Caco-2 (cell line): ENCODE data around the gene NRCAM. TPM values are rescaled to one million over a fixed set of nuclear protein-coding genes. Genes with fewer than 3 reads are reported as not detected.
A peak's percentile ranks its signal among the peaks of the same experiment; 100 is the strongest.

ENCODE experiments used
- BruUV-seq: library from RNA; stranded (reverse); fragments of 400-500 nt; replicated peaks from 2 replicates; lab custom pipeline; 2021; lab: Mats Ljungman, UMichigan
- CTCF ChIA-PET: fragments of 300-600 bp; sonication (Branson Sonifier 250); formaldehyde crosslinking; loops from one replicate; lab custom pipeline; 2022; ENCODE audit warnings: antibody characterized with exemption; lab: Charles Lee
- POLR2A ChIA-PET: fragments of 300-600 bp; sonication (Branson Sonifier 250); formaldehyde crosslinking; loops from one replicate; lab custom pipeline; 2022; ENCODE audit warnings: antibody characterized with exemption; lab: Charles Lee
- DNase-seq, 2 experiments: peaks; one replicate each; pipeline versions ENCODE4 v3.0.0 to v3.0.0-alpha.2; 2020 to 2022
- H3K27me3 ChIP-seq: replicated peaks from 2 replicates; pipeline ENCODE4 v1.6.0; 2011; ENCODE audit warnings: low read length; ENCODE audit not compliant: control insufficient read depth, insufficient read depth
- H3K36me3 ChIP-seq: 2 replicates; pipeline ENCODE4 v1.5.1; 2011; ENCODE audit warnings: low read length; ENCODE audit not compliant: control insufficient read depth, insufficient read depth
- H3K4me1 ChIP-seq: fragments of 250-450 bp; sonication (Bioruptor Pico); 2 replicates; pipeline ENCODE4 v1.5.1; 2020; ENCODE audit warnings: mild to moderate bottlenecking
- H3K4me3 ChIP-seq: 2 replicates; pipeline ENCODE4 v1.5.1; 2011; ENCODE audit warnings: low read depth, mild to moderate bottlenecking, control low read depth, low read length
- H3K9me3 ChIP-seq: fragments of 250-450 bp; sonication (Bioruptor Pico); 2 replicates; pipeline ENCODE4 v1.5.1; 2020; ENCODE audit warnings: mild to moderate bottlenecking, moderate library complexity
- H3K27ac Mint-ChIP-seq: one replicate; pipeline ENCODE4 v1.8.0; 2022; ENCODE audit warnings: mixed read lengths; ENCODE audit not compliant: unreplicated experiment
- H3K27me3 Mint-ChIP-seq: one replicate; pipeline ENCODE4 v1.8.0; 2022; ENCODE audit warnings: mixed read lengths; ENCODE audit not compliant: insufficient read depth, unreplicated experiment
- H3K36me3 Mint-ChIP-seq: one replicate; pipeline ENCODE4 v1.8.0; 2022; ENCODE audit warnings: mild to moderate bottlenecking, mixed read lengths; ENCODE audit not compliant: insufficient read depth, unreplicated experiment
- H3K4me1 Mint-ChIP-seq: one replicate; pipeline ENCODE4 v1.8.0; 2022; ENCODE audit warnings: low read depth, mixed read lengths; ENCODE audit not compliant: unreplicated experiment
- H3K4me3 Mint-ChIP-seq: one replicate; pipeline ENCODE4 v1.8.0; 2022; ENCODE audit warnings: mild to moderate bottlenecking, moderate library complexity, mixed read lengths; ENCODE audit not compliant: unreplicated experiment
- H3K9me3 Mint-ChIP-seq: one replicate; pipeline ENCODE4 v1.8.0; 2022; ENCODE audit warnings: mixed read lengths; ENCODE audit not compliant: unreplicated experiment
- CTCF ChIP-seq, 2 experiments: fragments of 200-600 bp in 1 of 2; IDR thresholded peaks; 1 replicate in 1 of 2; 2 replicates in 1 of 2; pipeline versions ENCODE4 v1.5.1 to v1.8.0; 2011 to 2022; ENCODE audit warnings: antibody characterized with exemption in 1 of 2, control low read depth in 1 of 2, inconsistent platforms in 1 of 2, low read depth in 1 of 2, low read length in 1 of 2, mild to moderate bottlenecking in 1 of 2, moderate library complexity in 1 of 2; ENCODE audit not compliant: insufficient read depth in 1 of 2, severe bottlenecking in 1 of 2, unreplicated experiment in 1 of 2
- intact Hi-C: fragments of 100-400 bp; cut with micrococcal nuclease; formaldehyde crosslinking; loops from one replicate; pipeline ENCODE4 v1.10.0; 2022; ENCODE audit not compliant: unreplicated experiment
- total RNA-seq: library from RNA; stranded (reverse); gene quantifications from 2 replicates; pipeline ENCODE4 v1.2.3, GENCODE V29; 2022

Gene NRCAM
- total RNA-seq, 1 experiment from 2014 or later: 96.2 TPM

- no peak for DNase-seq
- TF ChIP-seq CTCF (IDR thresholded peaks at IDR 0.05; ENCODE audit: insufficient read depth in 1 of 2, low read depth in 1 of 2, low read length in 1 of 2, severe bottlenecking in 1 of 2, unreplicated experiment in 1 of 2): no peak
- Histone ChIP-seq H3K9me3 (no peaks in the 10 kb centered on the region), H3K36me3 (no peaks in the 10 kb centered on the region), H3K4me3 (no peak overlapping the region), H3K4me1 (no peaks in the 10 kb centered on the region), H3K27me3 (no peaks in the 10 kb centered on the region)
- intact Hi-C loops: no loop called here
- CTCF ChIA-PET: no interaction called here
- Mint-ChIP-seq H3K36me3 (peaks cover 12% of the 10 kb centered on the region), H3K4me1 (peaks cover 4% of the 10 kb centered on the region), H3K27me3 (no peaks in the 10 kb centered on the region), H3K9me3 (no peaks in the 10 kb centered on the region), H3K27ac (no peak overlapping the region), H3K4me3 (no peak overlapping the region)
- POLR2A ChIA-PET: no interaction called here
- BruUV-seq: no TSS peak
Measured at GRCh38 chr7:108188724-108189123, 267.5 kb downstream of the NRCAM start.

GRCh38 chr7:108181073-108181985, 274.9 kb downstream of the NRCAM start:
- no peak overlapping the region for H3K4me3 ChIP-seq
- ChIA-PET POLR2A (no interaction called here), CTCF (interaction anchor here (0.7 to 1.0 kb wide), 2 partner anchors 65 to 316 kb away, joined by 3 to 4 read pairs; no protein-coding TSS in a partner anchor)
- no TSS peak for BruUV-seq
- peak in 1 of 2 experiments; percentile 71 for DNase-seq
- H3K9me3 Mint-ChIP-seq: no peaks in the 10 kb centered on the region
- H3K4me1 Mint-ChIP-seq: no peaks in the 10 kb centered on the region
- H3K9me3 ChIP-seq: no peaks in the 10 kb centered on the region
- no peak overlapping the region for H3K4me3 Mint-ChIP-seq
- peaks cover 23% of the 10 kb centered on the region for H3K36me3 Mint-ChIP-seq
- no peak overlapping the region for H3K27ac Mint-ChIP-seq
- peaks cover 4% of the 10 kb centered on the region; the same call in 1 of the 2 replicates for H3K4me1 ChIP-seq
- intact Hi-C loops: loop anchor here (1.0 kb wide), 2 partner anchors 279 to 316 kb away; no protein-coding TSS in a partner anchor
- no peaks in the 10 kb centered on the region for H3K27me3 ChIP-seq
- no peaks in the 10 kb centered on the region for H3K36me3 ChIP-seq
- peak; percentile 62 to 80 for TF ChIP-seq CTCF (IDR thresholded peaks at IDR 0.05; ENCODE audit: insufficient read depth in 1 of 2, low read depth in 1 of 2, low read length in 1 of 2, severe bottlenecking in 1 of 2, unreplicated experiment in 1 of 2)
- no peaks in the 10 kb centered on the region for H3K27me3 Mint-ChIP-seq

- ChIA-PET POLR2A (no interaction called here), CTCF (no interaction called here)
- TF ChIP-seq CTCF (IDR thresholded peaks at IDR 0.05; ENCODE audit: insufficient read depth in 1 of 2, low read depth in 1 of 2, low read length in 1 of 2, severe bottlenecking in 1 of 2, unreplicated experiment in 1 of 2): no peak
- Histone ChIP-seq H3K36me3 (no peaks in the 10 kb centered on the region), H3K4me3 (no peak overlapping the region), H3K9me3 (no peaks in the 10 kb centered on the region), H3K4me1 (peaks cover 4% of the 10 kb centered on the region; the same call in 1 of the 2 replicates), H3K27me3 (no peaks in the 10 kb centered on the region)
- H3K36me3 Mint-ChIP-seq: peaks cover 28% of the 10 kb centered on the region
- no peak overlapping the region for H3K27ac Mint-ChIP-seq
- no peaks in the 10 kb centered on the region for H3K27me3 Mint-ChIP-seq
- no peaks in the 10 kb centered on the region for H3K4me1 Mint-ChIP-seq
- intact Hi-C loops: no loop called here
- no peak for DNase-seq
- no peaks in the 10 kb centered on the region for H3K9me3 Mint-ChIP-seq
- no TSS peak for BruUV-seq
- H3K4me3 Mint-ChIP-seq: no peak overlapping the region
Measured at GRCh38 chr7:108178398-108178797, 277.8 kb downstream of the NRCAM start.
